ENCODE data around the gene CASQ2. TPM values are rescaled to one million over a fixed set of nuclear protein-coding genes. Genes with fewer than 3 reads are reported as not detected.

CASQ2 gene
- polyA plus RNA-seq, 1 donor from 2014 or later, result not detected

GRCh38 chr1:115705963-115706362, 62.6 kb downstream of the CASQ2 start:
- Histone ChIP-seq H3F3A (ENCODE audit: insufficient read depth, low read length, poor library complexity, severe bottlenecking) (no peaks in the 10 kb centered on the region), H4K20me1 (ENCODE audit: insufficient read depth) (no peaks in the 10 kb centered on the region), H3K27ac (ENCODE audit: low read length) (no peak overlapping the region), H3K9ac (ENCODE audit: low read length) (no peak overlapping the region), H3K27me3 (ENCODE audit: insufficient read depth, low read depth, low read length) (no peaks in the 10 kb centered on the region), H3K36me3 (ENCODE audit: insufficient read depth, low read length) (no peaks in the 10 kb centered on the region), H3K9me3 (ENCODE audit: low read length) (no peaks in the 10 kb centered on the region), H3K4me2 (ENCODE audit: low read length) (no peak overlapping the region), H3K4me3 (ENCODE audit: low read length) (no peak overlapping the region), H3K79me2 (replicated peaks; ENCODE audit: insufficient read depth, low read length) (no peaks in the 10 kb centered on the region), H2AFZ (ENCODE audit: low read depth, low read length) (no peak overlapping the region), H3K9me2 (ENCODE audit: insufficient read depth, low read length) (no peaks in the 10 kb centered on the region)
- no peak for TF ChIP-seq EP300 (conservative IDR thresholded peaks at IDR 0.05; ENCODE audit: poor library complexity, severe bottlenecking)
- no peak for TF ChIP-seq CTCF (IDR thresholded peaks at IDR 0.05; ENCODE audit: poor library complexity, severe bottlenecking)
- TF ChIP-seq MXI1 (conservative IDR thresholded peaks at IDR 0.05; ENCODE audit: poor library complexity, severe bottlenecking), result no peak

GRCh38 chr1:115705085-115705951, 63.2 kb downstream of the CASQ2 start:
- no peaks in the 10 kb centered on the region for H3K9me2 ChIP-seq (ENCODE audit: insufficient read depth, low read length)
- H4K20me1 ChIP-seq (ENCODE audit: insufficient read depth), result no peaks in the 10 kb centered on the region
- H2AFZ ChIP-seq (ENCODE audit: low read depth, low read length), result no peak overlapping the region
- H3K79me2 ChIP-seq (replicated peaks; ENCODE audit: insufficient read depth, low read length), result no peaks in the 10 kb centered on the region
- no peaks in the 10 kb centered on the region for H3K36me3 ChIP-seq (ENCODE audit: insufficient read depth, low read length)
- no peaks in the 10 kb centered on the region for H3F3A ChIP-seq (ENCODE audit: insufficient read depth, low read length, poor library complexity, severe bottlenecking)
- no peak overlapping the region for H3K27ac ChIP-seq (ENCODE audit: low read length)
- H3K9me3 ChIP-seq (ENCODE audit: low read length), result no peaks in the 10 kb centered on the region
- H3K9ac ChIP-seq (ENCODE audit: low read length), result no peak overlapping the region
- H3K27me3 ChIP-seq (ENCODE audit: insufficient read depth, low read depth, low read length), result no peaks in the 10 kb centered on the region
- H3K4me2 ChIP-seq (ENCODE audit: low read length), result no peak overlapping the region
- no peak overlapping the region for H3K4me3 ChIP-seq (ENCODE audit: low read length)
- TF ChIP-seq CTCF (IDR thresholded peaks at IDR 0.05; ENCODE audit: poor library complexity, severe bottlenecking) (no peak), POLR2AphosphoS5 (IDR thresholded peaks at IDR 0.05) (no peak), EP300 (conservative IDR thresholded peaks at IDR 0.05; ENCODE audit: poor library complexity, severe bottlenecking) (no peak), EZH2 (IDR thresholded peaks at IDR 0.05; ENCODE audit: borderline replicate concordance, insufficient read depth, low read length, poor library complexity, severe bottlenecking) (no peak), REST (IDR thresholded peaks at IDR 0.05; ENCODE audit: borderline replicate concordance) (no peak), TAF1 (IDR thresholded peaks at IDR 0.05; ENCODE audit: low read depth) (no peak), SMC3 (conservative IDR thresholded peaks at IDR 0.05; ENCODE audit: poor library complexity) (no peak), RAD21 (conservative IDR thresholded peaks at IDR 0.05) (no peak), MXI1 (conservative IDR thresholded peaks at IDR 0.05; ENCODE audit: poor library complexity, severe bottlenecking) (no peak)

All from neural cell (in vitro differentiated cells).